ENCODE results near the gene ARHGAP15.

DNA sequence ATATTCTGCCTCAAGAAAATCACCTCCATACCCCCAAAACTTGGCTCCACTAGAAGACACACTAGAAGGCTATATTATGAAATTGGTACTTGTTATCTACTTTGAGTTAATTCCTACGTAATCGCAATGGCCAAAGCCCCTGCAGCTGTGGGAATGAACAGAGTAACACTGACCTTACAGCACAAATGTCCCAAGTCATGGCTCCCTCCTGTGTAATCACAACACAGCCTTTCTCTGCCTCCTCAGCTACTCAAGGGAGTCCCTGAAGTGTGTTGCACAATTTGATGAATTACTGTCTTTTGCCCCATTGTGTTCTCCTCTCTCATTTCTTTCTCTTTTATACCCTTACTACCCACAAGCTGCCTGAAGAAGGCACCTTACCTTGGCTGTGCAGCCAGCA lies 375.2 kb downstream of the ARHGAP15 start:
- no peak for TF ChIP-seq FOXK2 (IDR thresholded peaks at IDR 0.05)
- no peak for TF ChIP-seq PKNOX1 (IDR thresholded peaks at IDR 0.05)
- TF ChIP-seq BHLHE40 (IDR thresholded peaks at IDR 0.05; ENCODE audit: borderline replicate concordance), result no peak
- no peak for TF ChIP-seq NFRKB (IDR thresholded peaks at IDR 0.05)
- no peak for TF ChIP-seq FOXM1 (IDR thresholded peaks at IDR 0.05; ENCODE audit: borderline replicate concordance)
- TF ChIP-seq FOXA1 (IDR thresholded peaks at IDR 0.05), result no peak
- no peak for TF ChIP-seq SUZ12 (IDR thresholded peaks at IDR 0.05)
- no peak for TF ChIP-seq TARDBP (IDR thresholded peaks at IDR 0.05)

Data from HEK293T (cell line).